ENCODE measurements around the gene RBM4B. TPM values are rescaled to one million over a fixed set of nuclear protein-coding genes. Genes with fewer than 3 reads are reported as not detected.

RBM4B gene
- total RNA-seq, 1 donor from 2014 or later = 17.4 TPM

- H3K4me3 ChIP-seq = no peak overlapping the region
- DNase-seq (ENCODE audit: extremely low spot score in 2 of 2) = no peak
- peaks cover 29% of the 10 kb centered on the region for H3K4me1 ChIP-seq
- TF ChIP-seq CTCF (IDR thresholded peaks at IDR 0.05) (no peak), POLR2A (IDR thresholded peaks at IDR 0.05) (no peak)
- no peaks in the 10 kb centered on the region for H3K27me3 ChIP-seq
- H3K36me3 ChIP-seq = peaks cover 0 to 64% of the 10 kb centered on the region in 2 donors
- no peak overlapping the region for H3K27ac ChIP-seq
- intact Hi-C loops (cut with DNase I) = no loop called here
- no peaks in the 10 kb centered on the region for H3K9me3 ChIP-seq
These were observed 49.6 kb downstream of the RBM4B start for GRCh38 chr11:66628061-66628603.

GRCh38 chr11:66626926-66627325 is 50.8 kb downstream of the RBM4B start:
- Histone ChIP-seq H3K27ac (no peak overlapping the region), H3K27me3 (no peaks in the 10 kb centered on the region)

GRCh38 chr11:66626382-66626781 is 51.3 kb downstream of the RBM4B start:
- Histone ChIP-seq H3K27me3 (no peaks in the 10 kb centered on the region), H3K27ac (no peak overlapping the region), H3K4me3 (no peak overlapping the region), H3K4me1 (peaks cover 43% of the 10 kb centered on the region), H3K9me3 (no peaks in the 10 kb centered on the region), H3K36me3 (peaks cover 0 to 64% of the 10 kb centered on the region in 2 donors)
- no peak for DNase-seq (ENCODE audit: extremely low spot score in 2 of 2)
- intact Hi-C loops (cut with DNase I) = no loop called here
- TF ChIP-seq POLR2A (IDR thresholded peaks at IDR 0.05) (no peak), CTCF (IDR thresholded peaks at IDR 0.05) (no peak), POLR2AphosphoS5 (IDR thresholded peaks at IDR 0.05; ENCODE audit: insufficient read depth in 1 of 2, low read depth in 1 of 2) (no peak)

More at GRCh38 chr11:66626926-66627325, 50.8 kb downstream of the RBM4B start:
- DNase-seq (ENCODE audit: extremely low spot score in 2 of 2) = no peak
- H3K4me3 ChIP-seq = no peak overlapping the region
- intact Hi-C loops (cut with DNase I) = no loop called here
- TF ChIP-seq POLR2A (IDR thresholded peaks at IDR 0.05) = no peak
- TF ChIP-seq CTCF (IDR thresholded peaks at IDR 0.05) = no peak
- no peak for TF ChIP-seq POLR2AphosphoS5 (IDR thresholded peaks at IDR 0.05; ENCODE audit: insufficient read depth in 1 of 2, low read depth in 1 of 2)
- H3K9me3 ChIP-seq = no peaks in the 10 kb centered on the region
- H3K36me3 ChIP-seq = peaks cover 0 to 64% of the 10 kb centered on the region in 2 donors
- H3K4me1 ChIP-seq = peaks cover 38% of the 10 kb centered on the region

GRCh38 chr11:66625752-66626149 is 51.9 kb downstream of the RBM4B start:
- intact Hi-C loops (cut with DNase I) = no loop called here
- TF ChIP-seq POLR2A (IDR thresholded peaks at IDR 0.05) = no peak
- TF ChIP-seq POLR2AphosphoS5 (IDR thresholded peaks at IDR 0.05; ENCODE audit: insufficient read depth in 1 of 2, low read depth in 1 of 2) = no peak
- TF ChIP-seq CTCF (IDR thresholded peaks at IDR 0.05) = no peak
- Histone ChIP-seq H3K27ac (no peak overlapping the region), H3K27me3 (no peaks in the 10 kb centered on the region), H3K4me3 (no peak overlapping the region), H3K9me3 (no peaks in the 10 kb centered on the region), H3K36me3 (peaks cover 0 to 64% of the 10 kb centered on the region in 2 donors), H3K4me1 (peaks cover 49% of the 10 kb centered on the region)
- no peak for DNase-seq (ENCODE audit: extremely low spot score in 2 of 2)

- peaks cover 55% of the 10 kb centered on the region for H3K4me1 ChIP-seq
- no peak for DNase-seq (ENCODE audit: extremely low spot score in 2 of 2)
- peaks cover 0 to 62% of the 10 kb centered on the region in 2 donors for H3K36me3 ChIP-seq
- intact Hi-C loops (cut with DNase I) = no loop called here
- no peak overlapping the region for H3K27ac ChIP-seq
- no peak for TF ChIP-seq POLR2A (IDR thresholded peaks at IDR 0.05)
- no peak for TF ChIP-seq POLR2AphosphoS5 (IDR thresholded peaks at IDR 0.05; ENCODE audit: insufficient read depth in 1 of 2, low read depth in 1 of 2)
- TF ChIP-seq CTCF (IDR thresholded peaks at IDR 0.05) = no peak
- H3K27me3 ChIP-seq = no peaks in the 10 kb centered on the region
- no peaks in the 10 kb centered on the region for H3K9me3 ChIP-seq
- no peak overlapping the region for H3K4me3 ChIP-seq
These were observed 52.5 kb downstream of the RBM4B start for GRCh38 chr11:66625041-66625751.
